ENCODE results near the gene MTCH1. TPM values are rescaled to one million over a fixed set of nuclear protein-coding genes. Genes with fewer than 3 reads are reported as not detected.

MTCH1 gene
- 100 to 1,000 TPM in 3 of 4 donors, 10 to 100 TPM in 1; 85.6 to 127 (median 116) TPM for total RNA-seq

- Histone ChIP-seq H3K4me3 (peak within 1 kb of the TSS; percentile 96 to 99 (median 98)), H3K9me3 (no peaks in the 10 kb centered on the region), H3K4me1 (peaks cover 33 to 37% of the 10 kb centered on the region in 2 donors), H3K27me3 (no peaks in the 10 kb centered on the region), H3K36me3 (no peaks in the 10 kb centered on the region), H3K27ac (peak within 1 kb of the TSS; percentile 92 to 99 (median 96))
- ATAC-seq (peak; percentile 95 to 96), DNase-seq (peak; percentile 84 to 88)
- peak in 2 of 5 experiments; percentile 29 to 34 for TF ChIP-seq CTCF (IDR thresholded peaks at IDR 0.05 in 4 of 5, conservative IDR thresholded peaks at IDR 0.05 in 1 of 5)
- TF ChIP-seq POLR2A (IDR thresholded peaks at IDR 0.05): peak; percentile 97 to 98
- intact Hi-C loops (cut with DNase I; ENCODE audit: low total_unique reads): loop anchor here (5.0 to 10.0 kb wide), 3 partner anchors 146 to 544 kb away; partner anchors contain the start of genes KCTD20, PXT1 and SRSF3
- in situ Hi-C loops (cut with MboI; ENCODE audit: low sequenced_read_pairs in 4 of 4): loop anchor here in 1 of 4 donors (10.0 kb wide), 1 partner anchor 101 kb away; the partner anchor contains the start of gene C6orf89
These were observed at the start of gene MTCH1 for GRCh38 chr6:36985808-36986703. Gene MTCH1, minus strand, starts transcription at chr6:36986196. Its CDS starts 23 bp downstream, at chr6:36986173.

- in situ Hi-C loops (cut with MboI; ENCODE audit: low sequenced_read_pairs in 4 of 4): no loop called here
- no peak overlapping the region for H3K4me3 ChIP-seq
- intact Hi-C loops (cut with DNase I; ENCODE audit: low total_unique reads): no loop called here
- H3K9me3 ChIP-seq: no peaks in the 10 kb centered on the region
- H3K36me3 ChIP-seq: no peaks in the 10 kb centered on the region
- no peak overlapping the region for H3K27ac ChIP-seq
- no peak for DNase-seq
- no peaks in the 10 kb centered on the region for H3K27me3 ChIP-seq
- ATAC-seq: no peak
- TF ChIP-seq CTCF (IDR thresholded peaks at IDR 0.05 in 4 of 5, conservative IDR thresholded peaks at IDR 0.05 in 1 of 5) (no peak), POLR2A (IDR thresholded peaks at IDR 0.05) (no peak)
- H3K4me1 ChIP-seq: peaks cover 0 to 4% of the 10 kb centered on the region in 2 donors
These were observed 48.1 kb upstream of the MTCH1 start for GRCh38 chr6:37033819-37034795.

GRCh38 chr6:37033255-37033654 is 47.3 kb upstream of the MTCH1 start:
- intact Hi-C loops (cut with DNase I; ENCODE audit: low total_unique reads) (no loop called here), in situ Hi-C loops (cut with MboI; ENCODE audit: low sequenced_read_pairs in 4 of 4) (no loop called here)
- peaks cover 0 to under 1% of the 10 kb centered on the region in 2 donors for H3K4me1 ChIP-seq
- ATAC-seq: no peak
- no peaks in the 10 kb centered on the region for H3K9me3 ChIP-seq
- no peaks in the 10 kb centered on the region for H3K27me3 ChIP-seq
- no peak overlapping the region for H3K27ac ChIP-seq
- TF ChIP-seq POLR2A (IDR thresholded peaks at IDR 0.05) (no peak), CTCF (IDR thresholded peaks at IDR 0.05 in 4 of 5, conservative IDR thresholded peaks at IDR 0.05 in 1 of 5) (no peak)
- no peaks in the 10 kb centered on the region for H3K36me3 ChIP-seq
- DNase-seq: no peak
- no peak overlapping the region for H3K4me3 ChIP-seq

GRCh38 chr6:37032239-37032638 is 46.2 kb upstream of the MTCH1 start:
- Histone ChIP-seq H3K9me3 (no peaks in the 10 kb centered on the region), H3K4me3 (no peak overlapping the region), H3K27ac (no peak overlapping the region), H3K36me3 (no peaks in the 10 kb centered on the region), H3K4me1 (no peaks in the 10 kb centered on the region), H3K27me3 (no peaks in the 10 kb centered on the region)
- DNase-seq: no peak
- in situ Hi-C loops (cut with MboI; ENCODE audit: low sequenced_read_pairs in 4 of 4): no loop called here
- intact Hi-C loops (cut with DNase I; ENCODE audit: low total_unique reads): no loop called here
- no peak for ATAC-seq
- no peak for TF ChIP-seq CTCF (IDR thresholded peaks at IDR 0.05 in 4 of 5, conservative IDR thresholded peaks at IDR 0.05 in 1 of 5)
- TF ChIP-seq POLR2A (IDR thresholded peaks at IDR 0.05): no peak

Data from gastrocnemius medialis (tissue), 4 donors.